Midbrain (tissue), 1 donor: ENCODE results near the gene CHMP5.

Source experiments
- DNase-seq: peaks from one replicate; lab custom pipeline; 2025; lab: John Stamatoyannopoulos, UW

Gene CHMP5

GRCh38 chr9:33244137-33244784, 20.6 kb upstream of the CHMP5 start:
- DNase-seq, result no peak

GRCh38 chr9:33245341-33245740, 19.5 kb upstream of the CHMP5 start:
- no peak for DNase-seq

- no peak for DNase-seq
Observed at GRCh38 chr9:33246269-33246860, 18.5 kb upstream of the CHMP5 start.

- DNase-seq, result no peak
Observed at GRCh38 chr9:33248606-33249005, 16.2 kb upstream of the CHMP5 start.

- no peak for DNase-seq
Observed at GRCh38 chr9:33249087-33249658, 15.7 kb upstream of the CHMP5 start.

GRCh38 chr9:33249983-33250382, 14.9 kb upstream of the CHMP5 start:
- no peak for DNase-seq

GRCh38 chr9:33250458-33250995, 14.3 kb upstream of the CHMP5 start:
- DNase-seq, result no peak

- no peak for DNase-seq
Observed at GRCh38 chr9:33254211-33254610, 10.6 kb upstream of the CHMP5 start.

GRCh38 chr9:33255014-33255413, 9.8 kb upstream of the CHMP5 start:
- DNase-seq, result no peak

- DNase-seq, result no peak
Observed at GRCh38 chr9:33255471-33255870, 9.4 kb upstream of the CHMP5 start.

GRCh38 chr9:33256236-33256635, 8.6 kb upstream of the CHMP5 start:
- DNase-seq, result no peak

- no peak for DNase-seq
Observed at GRCh38 chr9:33257276-33257675, 7.6 kb upstream of the CHMP5 start.

GRCh38 chr9:33260372-33260771, 4.5 kb upstream of the CHMP5 start:
- DNase-seq, result no peak

GRCh38 chr9:33263131-33264002, 1.5 kb upstream of the CHMP5 start:
- no peak for DNase-seq

GRCh38 chr9:33264003-33264472, 811 bp upstream of the CHMP5 start:
- DNase-seq, result peak; percentile 41

- DNase-seq, result no peak
Observed at GRCh38 chr9:33265211-33265865, 489 bp downstream of the CHMP5 start.

GRCh38 chr9:33267151-33267767, 2.4 kb downstream of the CHMP5 start:
- DNase-seq, result no peak

GRCh38 chr9:33270146-33270545, 5.3 kb downstream of the CHMP5 start:
- no peak for DNase-seq

- DNase-seq, result no peak
Observed at GRCh38 chr9:33272061-33272460, 7.2 kb downstream of the CHMP5 start.

- DNase-seq, result no peak
Observed at GRCh38 chr9:33273266-33273971, 8.6 kb downstream of the CHMP5 start.

- DNase-seq, result no peak
Observed at GRCh38 chr9:33273972-33274328, 9.1 kb downstream of the CHMP5 start.
